Stomach (tissue), 9 donors: ENCODE measurements around the gene LRRC10. TPM values are rescaled to one million over a fixed set of nuclear protein-coding genes. Genes with fewer than 3 reads are reported as not detected.
"Not testable (repeated sequence)": the region's sequence is repeated elsewhere in the genome, so short reads cannot be mapped to it uniquely, and the experiment has no call there.

Source experiments
- DNase-seq, 2 donors: peaks; one replicate each; pipeline versions ENCODE4 v3.0.0 to v3.0.0-alpha.2; 2013 to 2019
- H3K27ac ChIP-seq, 5 donors: fragments of 200-600 bp in 4 of 5; sonication (generic) in 4 of 5; one replicate each; pipeline ENCODE4 v1.5.1; 2013 to 2019; ENCODE audit warnings: mild to moderate bottlenecking in 1 of 5, moderate library complexity in 1 of 5
- H3K27me3 ChIP-seq, 3 donors: fragments of 200-600 bp; sonication (generic); one replicate each; pipeline ENCODE4 v1.5.1; 2017 to 2019; ENCODE audit warnings: mixed run types in 1 of 3
- H3K36me3 ChIP-seq, 4 donors: fragments of 200-600 bp; sonication (generic); 1 replicate in 3 of 4; 2 replicates in 1 of 4; pipeline ENCODE4 v1.5.1; 2016 to 2019
- H3K4me1 ChIP-seq, 4 donors: fragments of 200-600 bp; sonication (generic); one replicate each; pipeline ENCODE4 v1.5.1; 2016 to 2019
- H3K4me3 ChIP-seq, 4 donors: fragments of 200-600 bp; sonication (generic) in 3 of 4; one replicate each; pipeline ENCODE4 v1.5.1; 2016 to 2019; ENCODE audit warnings: mild to moderate bottlenecking in 1 of 4
- H3K9me3 ChIP-seq, 4 donors: fragments of 200-600 bp; sonication (generic); one replicate each; pipeline ENCODE4 v1.5.1; 2016 to 2019
- EP300 ChIP-seq: sonication (generic); formaldehyde crosslinking; IDR thresholded peaks from one replicate; pipeline ENCODE4 v1.6.1; 2017; ENCODE audit warnings: antibody characterized with exemption
- POLR2A ChIP-seq, 4 donors: fragments of 450-650 bp; IDR thresholded peaks; one replicate each; pipeline ENCODE4 v1.6.1; 2016; ENCODE audit warnings: antibody characterized with exemption in 4 of 4, control low read depth in 2 of 4, mild to moderate bottlenecking in 1 of 4, moderate library complexity in 1 of 4
- POLR2AphosphoS5 ChIP-seq, 3 donors: sonication (generic); formaldehyde crosslinking; IDR thresholded peaks; one replicate each; pipeline ENCODE4 v1.6.1; 2016; ENCODE audit warnings: antibody characterized with exemption in 3 of 3
- WGBS, 5 donors: extraction: QIAGEN DNeasy Blood & Tissue Kit in 3 of 5; methylation state at CpG; one replicate each; pipeline versions ENCODE4 v1.1.5 to v1.1.7; 2013 to 2018; 5-methylcytosine and 5-hydroxymethylcytosine counted together
- intact Hi-C: fragments of 100-400 bp; cut with DNase I; formaldehyde crosslinking; loops from one replicate; pipeline ENCODE4 v1.15.1; 2023; ENCODE audit warnings: low total_unique reads
- polyA plus RNA-seq, 3 donors: library from polyadenylated mRNA; stranded (reverse); fragments of 200-250 nt; gene quantifications; one replicate each; pipeline ENCODE4 v1.2.3, GENCODE V29; 2013
- total RNA-seq, 5 donors: library from RNA; depleted of rRNA; stranded (reverse); fragments of >200 nt; gene quantifications; one replicate each; pipeline versions ENCODE4 v1.1.0 to v1.2.3, GENCODE V29; 2014 to 2016
- TF ChIP-seq, protein P1 (sequence below), 7 experiments: fragments of 450-650 bp in 4 of 7; fragments of 200-600 bp in 3 of 7; sonication (generic) in 3 of 7; IDR thresholded peaks; one replicate each; pipeline ENCODE4 v1.5.1; 2016 to 2019; ENCODE audit warnings: antibody characterized with exemption in 7 of 7, control low read depth in 2 of 7, mild to moderate bottlenecking in 1 of 7
- donor health status: healthy with polysubstance abuse.
- donor health status: Bipolar disorder and iron deficiency.
- donor health status: healthy.

The LRRC10 gene
- total and polyA plus RNA-seq, 8 donors, result not detected

DNA sequence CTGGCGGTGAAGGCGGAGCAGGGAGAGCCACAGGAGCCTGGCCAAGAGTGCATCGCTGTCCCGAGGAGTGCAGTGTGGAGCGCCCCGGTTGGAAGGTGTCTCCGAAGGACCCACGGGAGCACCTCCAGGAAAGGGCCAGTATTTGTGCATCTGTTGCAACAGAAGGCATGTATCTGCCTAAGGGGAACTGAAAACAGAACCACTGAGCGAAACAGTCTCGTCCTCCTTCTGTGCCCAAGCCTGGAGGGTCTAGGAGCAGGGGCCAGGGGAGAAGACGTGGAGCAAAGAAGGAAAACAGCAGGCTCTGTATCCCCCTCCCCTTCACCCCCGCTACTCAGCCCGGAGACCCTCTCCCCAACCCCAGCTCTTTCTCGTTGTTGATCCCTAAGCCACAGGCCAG lies 5.3 kb upstream of the LRRC10 start:
- no peak for DNase-seq
- intact Hi-C loops, result no loop called here
- Histone ChIP-seq H3K36me3 (no peaks in the 10 kb centered on the region), H3K9me3 (no peaks in the 10 kb centered on the region), H3K27me3 (no peaks in the 10 kb centered on the region), H3K4me1 (no peaks in the 10 kb centered on the region), H3K27ac (no peak overlapping the region), H3K4me3 (no peak overlapping the region)
- TF ChIP-seq EP300, result no peak
- TF ChIP-seq, protein P1, sequence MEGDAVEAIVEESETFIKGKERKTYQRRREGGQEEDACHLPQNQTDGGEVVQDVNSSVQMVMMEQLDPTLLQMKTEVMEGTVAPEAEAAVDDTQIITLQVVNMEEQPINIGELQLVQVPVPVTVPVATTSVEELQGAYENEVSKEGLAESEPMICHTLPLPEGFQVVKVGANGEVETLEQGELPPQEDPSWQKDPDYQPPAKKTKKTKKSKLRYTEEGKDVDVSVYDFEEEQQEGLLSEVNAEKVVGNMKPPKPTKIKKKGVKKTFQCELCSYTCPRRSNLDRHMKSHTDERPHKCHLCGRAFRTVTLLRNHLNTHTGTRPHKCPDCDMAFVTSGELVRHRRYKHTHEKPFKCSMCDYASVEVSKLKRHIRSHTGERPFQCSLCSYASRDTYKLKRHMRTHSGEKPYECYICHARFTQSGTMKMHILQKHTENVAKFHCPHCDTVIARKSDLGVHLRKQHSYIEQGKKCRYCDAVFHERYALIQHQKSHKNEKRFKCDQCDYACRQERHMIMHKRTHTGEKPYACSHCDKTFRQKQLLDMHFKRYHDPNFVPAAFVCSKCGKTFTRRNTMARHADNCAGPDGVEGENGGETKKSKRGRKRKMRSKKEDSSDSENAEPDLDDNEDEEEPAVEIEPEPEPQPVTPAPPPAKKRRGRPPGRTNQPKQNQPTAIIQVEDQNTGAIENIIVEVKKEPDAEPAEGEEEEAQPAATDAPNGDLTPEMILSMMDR (IDR thresholded peaks at IDR 0.05), result no peak
- no peak for TF ChIP-seq POLR2A (IDR thresholded peaks at IDR 0.05)
- no peak for TF ChIP-seq POLR2AphosphoS5 (IDR thresholded peaks at IDR 0.05)
- WGBS, 5 donors, result 77 to 83% (median 81%) methylated on average over 14 of the region's 14 CpGs

GRCh38 chr12:69613351-69613750 lies 2.6 kb upstream of the LRRC10 start:
- Histone ChIP-seq H3K9me3 (no peaks in the 10 kb centered on the region), H3K27me3 (no peaks in the 10 kb centered on the region), H3K27ac (no peak overlapping the region), H3K4me3 (no peak overlapping the region), H3K4me1 (no peaks in the 10 kb centered on the region), H3K36me3 (no peaks in the 10 kb centered on the region)
- no peak for DNase-seq
- TF ChIP-seq, protein P1 (IDR thresholded peaks at IDR 0.05), result no peak
- TF ChIP-seq POLR2A (IDR thresholded peaks at IDR 0.05), result no peak
- intact Hi-C loops, result no loop called here

GRCh38 chr12:69610126-69610525 lies 581 bp downstream of the LRRC10 start:
- TF ChIP-seq, protein P1 (IDR thresholded peaks at IDR 0.05), result no peak
- TF ChIP-seq POLR2A (IDR thresholded peaks at IDR 0.05), result no peak
- TF ChIP-seq EP300, result no peak
- TF ChIP-seq POLR2AphosphoS5 (IDR thresholded peaks at IDR 0.05), result no peak
- H3K27ac ChIP-seq, result no peak overlapping the region
- no peaks in the 10 kb centered on the region for H3K9me3 ChIP-seq
- H3K4me1 ChIP-seq, result no peaks in the 10 kb centered on the region
- DNase-seq, result no peak
- intact Hi-C loops, result no loop called here
- H3K36me3 ChIP-seq, result no peaks in the 10 kb centered on the region
- H3K27me3 ChIP-seq, result no peaks in the 10 kb centered on the region
- H3K4me3 ChIP-seq, result no peak overlapping the region
- WGBS, 5 donors, result 87 to 93% (median 92%) methylated on average over 12 to 15 of the region's 15 CpGs

GRCh38 chr12:69608114-69608513 lies 2.6 kb downstream of the LRRC10 start:
- 51 to 67% (median 61%) methylated on average over 2 of the region's 2 CpGs for WGBS, 5 donors
- Histone ChIP-seq H3K27me3 (no peaks in the 10 kb centered on the region), H3K9me3 (no peaks in the 10 kb centered on the region), H3K4me1 (no peaks in the 10 kb centered on the region), H3K27ac (no peak overlapping the region), H3K4me3 (no peak overlapping the region), H3K36me3 (peaks cover 4 to 6% (median 5%) of the 10 kb centered on the region in 4 donors)
- intact Hi-C loops, result no loop called here
- TF ChIP-seq EP300 (no peak), POLR2AphosphoS5 (IDR thresholded peaks at IDR 0.05) (no peak), POLR2A (IDR thresholded peaks at IDR 0.05) (no peak)
- TF ChIP-seq, protein P1 (IDR thresholded peaks at IDR 0.05), result no peak
- no peak for DNase-seq

GRCh38 chr12:69604275-69604674 lies 6.4 kb downstream of the LRRC10 start:
- H3K4me3 ChIP-seq, H3K4me1 ChIP-seq, H3K9me3 ChIP-seq, H3K27ac ChIP-seq, intact Hi-C loops, H3K27me3 ChIP-seq, DNase-seq: not testable (repeated sequence)
- H3K36me3 ChIP-seq, result peaks cover 31 to 44% (median 43%) of the 10 kb centered on the region in 4 donors
- 49 to 58% (median 56%) methylated on average over 2 of the region's 3 CpGs for WGBS, 5 donors

GRCh38 chr12:69603556-69603955 lies 7.2 kb downstream of the LRRC10 start:
- DNase-seq, H3K9me3 ChIP-seq, H3K27ac ChIP-seq, H3K4me3 ChIP-seq, H3K4me1 ChIP-seq, intact Hi-C loops, H3K27me3 ChIP-seq: not testable (repeated sequence)
- 97 to 99% (median 98%) methylated on average over 4 to 6 of the region's 6 CpGs for WGBS, 5 donors
- peaks cover 37 to 51% (median 50%) of the 10 kb centered on the region in 4 donors for H3K36me3 ChIP-seq
